ENCODE measurements around the gene CKB.

The CKB gene

DNA sequence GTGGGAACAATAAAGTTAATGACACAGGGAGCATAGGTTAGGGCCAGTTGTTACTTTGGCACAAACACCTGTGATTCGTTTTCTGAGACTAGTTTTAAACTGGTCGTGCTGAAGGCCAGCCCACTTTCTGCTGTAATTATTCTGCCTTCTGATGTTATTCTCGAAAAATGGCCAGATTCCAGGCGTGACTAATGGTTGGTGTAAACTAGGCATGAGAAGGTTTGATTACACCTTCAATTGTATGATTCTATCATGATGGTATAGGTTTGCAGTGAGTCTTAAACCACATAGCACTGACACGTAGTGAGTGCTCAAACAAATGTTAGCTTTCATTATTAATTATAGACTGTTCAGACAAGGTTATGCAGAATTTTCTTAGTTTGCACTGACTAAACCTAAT, 39.0 kb downstream of the CKB start:
- no peak for DNase-seq

DNA sequence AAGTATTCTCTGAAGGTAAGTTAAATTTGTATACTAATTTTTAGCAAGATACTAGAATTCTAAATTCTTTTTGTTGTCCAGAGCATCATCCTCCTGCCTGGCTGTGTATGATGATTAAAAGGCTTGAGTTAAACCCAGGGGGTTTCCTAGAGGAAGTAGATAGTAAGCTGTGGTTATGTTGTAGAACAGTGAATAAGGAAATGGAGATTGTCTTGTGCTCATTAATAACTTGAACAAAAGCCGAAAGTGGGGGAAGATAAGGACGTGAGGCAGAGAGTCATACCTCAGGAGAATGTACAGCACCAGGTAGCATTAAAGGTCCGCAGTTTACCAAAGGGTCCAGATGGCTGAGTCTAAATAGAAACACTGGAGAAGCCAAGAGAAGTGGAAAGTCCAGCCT, 42.0 kb downstream of the CKB start:
- no peak for DNase-seq

GRCh38 chr14:103476631-103477030, 46.0 kb downstream of the CKB start:
- DNase-seq = no peak

GRCh38 chr14:103476065-103476464, 46.6 kb downstream of the CKB start:
- no peak for DNase-seq

GRCh38 chr14:103474893-103475292, 47.7 kb downstream of the CKB start:
- DNase-seq = no peak

DNA sequence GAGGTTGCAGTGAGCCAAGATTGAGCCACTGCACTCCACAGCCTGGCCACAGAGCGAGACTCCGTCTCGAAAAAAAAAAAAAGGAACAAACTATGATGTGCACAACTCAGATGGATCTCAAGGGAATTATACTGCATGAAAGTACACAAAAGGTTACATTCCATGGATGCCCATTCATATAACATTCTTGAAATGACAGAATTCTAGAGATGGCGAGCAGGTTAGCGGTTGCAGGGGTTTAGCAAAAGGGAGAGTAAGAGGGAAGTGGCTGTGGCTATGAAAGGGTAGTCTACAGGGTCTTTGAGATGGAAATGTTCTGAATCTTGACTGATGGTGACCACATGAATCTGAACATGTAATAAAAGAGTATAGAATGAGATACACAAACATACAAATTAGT, 49.7 kb downstream of the CKB start:
- DNase-seq = no peak
